D721Med (cell line): ENCODE measurements around the gene TEDDM1.

Experiments used
- DNase-seq: peaks from one replicate; pipeline ENCODE4 v3.0.0; 2011; ENCODE audit warnings: low spot score; ENCODE audit not compliant: insufficient read length
- FAIRE-seq: peaks from 2 replicates; lab custom pipeline; 2011; peaks lifted over from hg19 to GRCh38; lab: Jason Lieb, UNC
- TF ChIP-seq, protein P1 (sequence below): IDR thresholded peaks from 2 replicates; pipeline ENCODE4 v1.5.1; 2012; ENCODE audit warnings: mild to moderate bottlenecking, control low read depth; ENCODE audit not compliant: insufficient read depth; ENCODE audit errors: missing control alignments

TEDDM1 gene

DNA sequence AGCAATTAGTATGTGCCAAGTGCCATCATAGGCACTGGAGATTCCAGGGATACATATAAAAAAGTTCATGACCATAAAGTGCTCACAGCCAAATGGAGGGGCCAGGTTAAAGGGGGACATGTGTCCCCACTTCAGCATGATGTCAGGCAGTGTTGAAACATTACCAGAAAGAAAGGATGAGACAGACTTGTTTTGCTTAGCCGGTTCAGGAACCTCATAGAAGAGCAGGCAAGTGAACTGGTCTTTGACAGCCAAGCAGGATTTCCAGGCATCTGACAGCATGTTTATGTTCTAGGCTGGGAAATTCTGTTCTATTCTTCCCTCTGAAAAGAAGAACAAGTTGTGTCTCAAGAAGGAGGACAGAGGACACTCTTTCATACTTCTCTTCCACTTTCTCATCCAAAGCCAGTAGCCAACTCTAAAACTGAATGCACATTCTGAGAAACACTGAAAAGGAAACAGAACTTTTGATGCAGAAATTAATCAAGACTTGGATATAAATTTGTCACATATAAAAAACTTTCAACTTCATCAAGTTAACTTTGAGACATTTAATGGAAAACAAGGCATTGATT lies 48.6 kb downstream of the TEDDM1 start:
- TF ChIP-seq, protein P1, sequence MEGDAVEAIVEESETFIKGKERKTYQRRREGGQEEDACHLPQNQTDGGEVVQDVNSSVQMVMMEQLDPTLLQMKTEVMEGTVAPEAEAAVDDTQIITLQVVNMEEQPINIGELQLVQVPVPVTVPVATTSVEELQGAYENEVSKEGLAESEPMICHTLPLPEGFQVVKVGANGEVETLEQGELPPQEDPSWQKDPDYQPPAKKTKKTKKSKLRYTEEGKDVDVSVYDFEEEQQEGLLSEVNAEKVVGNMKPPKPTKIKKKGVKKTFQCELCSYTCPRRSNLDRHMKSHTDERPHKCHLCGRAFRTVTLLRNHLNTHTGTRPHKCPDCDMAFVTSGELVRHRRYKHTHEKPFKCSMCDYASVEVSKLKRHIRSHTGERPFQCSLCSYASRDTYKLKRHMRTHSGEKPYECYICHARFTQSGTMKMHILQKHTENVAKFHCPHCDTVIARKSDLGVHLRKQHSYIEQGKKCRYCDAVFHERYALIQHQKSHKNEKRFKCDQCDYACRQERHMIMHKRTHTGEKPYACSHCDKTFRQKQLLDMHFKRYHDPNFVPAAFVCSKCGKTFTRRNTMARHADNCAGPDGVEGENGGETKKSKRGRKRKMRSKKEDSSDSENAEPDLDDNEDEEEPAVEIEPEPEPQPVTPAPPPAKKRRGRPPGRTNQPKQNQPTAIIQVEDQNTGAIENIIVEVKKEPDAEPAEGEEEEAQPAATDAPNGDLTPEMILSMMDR = no peak
- FAIRE-seq (no peak), DNase-seq (no peak)

DNA sequence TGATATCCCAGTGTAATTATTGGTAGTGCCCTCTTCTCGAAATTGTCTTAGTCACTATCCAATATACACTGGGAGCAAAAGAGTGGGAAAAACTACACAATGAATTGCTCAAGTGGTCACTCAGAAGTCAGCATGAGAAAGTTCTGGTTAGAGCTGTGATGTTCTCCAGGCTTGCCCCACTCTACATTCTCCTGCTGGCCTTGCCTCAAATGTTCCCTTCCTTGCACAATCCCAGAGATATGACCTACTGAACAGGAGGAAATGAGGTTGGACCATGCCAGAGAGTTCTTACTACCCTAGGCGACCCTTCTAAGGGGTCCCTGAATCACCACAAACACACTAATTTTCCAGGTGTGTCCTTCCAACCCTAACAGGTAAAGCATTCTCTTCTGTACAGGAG lies 49.6 kb downstream of the TEDDM1 start:
- no peak for FAIRE-seq
- DNase-seq = no peak
- TF ChIP-seq, protein P1 = no peak

DNA sequence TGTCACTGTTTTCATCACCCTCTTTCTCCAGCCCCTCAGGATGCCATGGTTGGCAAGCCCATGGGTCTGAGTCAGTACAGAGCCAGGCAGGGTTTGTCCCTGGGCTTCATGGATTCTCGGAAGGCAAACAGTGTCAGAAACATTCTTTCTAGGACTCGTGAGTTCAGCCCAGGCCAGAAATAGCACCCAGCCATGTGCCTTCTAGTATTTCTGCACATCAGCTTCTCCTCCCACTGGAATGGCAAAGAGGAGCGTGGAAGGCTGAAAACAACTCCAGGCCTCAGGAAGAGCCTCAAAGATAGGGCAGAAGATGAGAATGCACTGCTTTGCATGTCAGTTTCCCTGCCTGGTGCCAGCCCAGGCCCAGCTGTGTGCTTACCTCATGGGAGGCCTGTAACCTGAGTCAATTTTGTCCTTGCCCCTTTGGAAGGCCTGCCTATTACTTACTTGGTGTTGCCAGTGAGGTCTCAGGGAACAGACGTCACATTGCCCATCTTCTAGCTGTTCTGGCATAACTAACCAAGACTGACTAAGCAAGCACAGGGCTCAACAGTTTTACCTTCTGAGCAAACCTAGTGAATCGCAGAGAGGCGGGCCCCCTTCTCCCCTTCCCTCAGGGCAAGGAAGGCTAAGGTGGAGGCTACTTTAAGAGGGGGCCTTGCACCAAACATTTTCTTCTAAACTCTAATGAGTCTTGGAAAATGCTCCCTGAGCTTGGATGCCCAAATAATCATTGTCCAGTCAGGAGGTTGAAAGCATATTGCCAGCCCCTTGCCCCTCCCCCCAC lies 51.3 kb downstream of the TEDDM1 start:
- TF ChIP-seq, protein P1 = no peak
- no peak for DNase-seq
- no peak for FAIRE-seq
